T47D (cell line): ENCODE data around the gene SHANK3.

Experiments
- DNase-seq, 2 experiments: peaks; one replicate each; pipeline versions ENCODE4 v3.0.0 to v3.0.0-alpha.2; 2011 to 2012; ENCODE audit warnings: low read depth in 1 of 2, low spot score in 1 of 2
- JUND ChIP-seq: IDR thresholded peaks from 2 replicates; pipeline ENCODE4 v1.6.1; 2012; ENCODE audit warnings: low read depth
- in situ Hi-C: cut with HindIII; loops from 2 replicates; pipeline ENCODE4 v1.10.0; 2016; ENCODE audit warnings: low sequenced_read_pairs, low pct_unique_long_range_greater_than_20kb

Gene SHANK3

GRCh38 chr22:50672471-50673230, at the start of gene SHANK3:
SHANK3 (plus strand) TSS chr22:50672823.
- in situ Hi-C loops: no loop called here
- no peak for TF ChIP-seq JUND
- no peak for DNase-seq

- no peak for TF ChIP-seq JUND
- in situ Hi-C loops: no loop called here
- no peak for DNase-seq
Measured at GRCh38 chr22:50624347-50625130, 48.1 kb upstream of the SHANK3 start.

GRCh38 chr22:50625131-50625567, 47.5 kb upstream of the SHANK3 start:
- TF ChIP-seq JUND: no peak
- in situ Hi-C loops: no loop called here
- no peak for DNase-seq

GRCh38 chr22:50625568-50626313, 46.9 kb upstream of the SHANK3 start:
- in situ Hi-C loops: no loop called here
- no peak for TF ChIP-seq JUND
- no peak for DNase-seq

- no peak for TF ChIP-seq JUND
Measured at GRCh38 chr22:50626314-50626849, 46.2 kb upstream of the SHANK3 start.

GRCh38 chr22:50626850-50627641, 45.6 kb upstream of the SHANK3 start:
- TF ChIP-seq JUND: no peak
- in situ Hi-C loops: no loop called here
- no peak for DNase-seq

More at GRCh38 chr22:50626314-50626849, 46.2 kb upstream of the SHANK3 start:
- in situ Hi-C loops: no loop called here
- DNase-seq: no peak

GRCh38 chr22:50627642-50628542, 44.7 kb upstream of the SHANK3 start, which contains the start of gene ARSA:
ARSA (minus strand) TSS chr22:50628152; CDS start chr22:50627779, 373 bp downstream.
- in situ Hi-C loops: no loop called here

GRCh38 chr22:50628543-50629134, 44.0 kb upstream of the SHANK3 start:
- no peak for TF ChIP-seq JUND
- DNase-seq: no peak
- in situ Hi-C loops: no loop called here

More at GRCh38 chr22:50627642-50628542, 44.7 kb upstream of the SHANK3 start, which contains the start of gene ARSA:
- peak in 1 of 2 experiments; percentile 90 for DNase-seq
- no peak for TF ChIP-seq JUND

GRCh38 chr22:50630376-50630775, 42.2 kb upstream of the SHANK3 start:
- in situ Hi-C loops: no loop called here
- TF ChIP-seq JUND: no peak
- DNase-seq: no peak

GRCh38 chr22:50633086-50633485, 39.5 kb upstream of the SHANK3 start:
- no peak for TF ChIP-seq JUND
- DNase-seq: no peak
- in situ Hi-C loops: no loop called here
